ENCODE results near the gene DGKQ.

Gene DGKQ

GRCh38 chr4:1013225-1014073 is 40.1 kb upstream of the DGKQ start:
- H3K4me3 ChIP-seq (ENCODE audit: insufficient read depth, low read length, poor library complexity, severe bottlenecking) = no peak overlapping the region
- H3F3A ChIP-seq (ENCODE audit: insufficient read depth) = peaks cover 12% of the 10 kb centered on the region
- no peaks in the 10 kb centered on the region for H3K36me3 ChIP-seq (ENCODE audit: low read length)
- H4K20me1 ChIP-seq (ENCODE audit: low read depth, low read length) = no peaks in the 10 kb centered on the region
- no peaks in the 10 kb centered on the region for H3K79me2 ChIP-seq (ENCODE audit: insufficient read depth, low read length)
- no peaks in the 10 kb centered on the region for H3K27me3 ChIP-seq (ENCODE audit: low read length)
- H3K27ac ChIP-seq (ENCODE audit: low read depth, low read length) = no peak overlapping the region
- no peaks in the 10 kb centered on the region for H3K9me2 ChIP-seq (replicated peaks; ENCODE audit: insufficient read depth, low read length)
- no peak for TF ChIP-seq EZH2phosphoT487 (conservative IDR thresholded peaks at IDR 0.05; ENCODE audit: low read length)
- TF ChIP-seq, protein P1, sequence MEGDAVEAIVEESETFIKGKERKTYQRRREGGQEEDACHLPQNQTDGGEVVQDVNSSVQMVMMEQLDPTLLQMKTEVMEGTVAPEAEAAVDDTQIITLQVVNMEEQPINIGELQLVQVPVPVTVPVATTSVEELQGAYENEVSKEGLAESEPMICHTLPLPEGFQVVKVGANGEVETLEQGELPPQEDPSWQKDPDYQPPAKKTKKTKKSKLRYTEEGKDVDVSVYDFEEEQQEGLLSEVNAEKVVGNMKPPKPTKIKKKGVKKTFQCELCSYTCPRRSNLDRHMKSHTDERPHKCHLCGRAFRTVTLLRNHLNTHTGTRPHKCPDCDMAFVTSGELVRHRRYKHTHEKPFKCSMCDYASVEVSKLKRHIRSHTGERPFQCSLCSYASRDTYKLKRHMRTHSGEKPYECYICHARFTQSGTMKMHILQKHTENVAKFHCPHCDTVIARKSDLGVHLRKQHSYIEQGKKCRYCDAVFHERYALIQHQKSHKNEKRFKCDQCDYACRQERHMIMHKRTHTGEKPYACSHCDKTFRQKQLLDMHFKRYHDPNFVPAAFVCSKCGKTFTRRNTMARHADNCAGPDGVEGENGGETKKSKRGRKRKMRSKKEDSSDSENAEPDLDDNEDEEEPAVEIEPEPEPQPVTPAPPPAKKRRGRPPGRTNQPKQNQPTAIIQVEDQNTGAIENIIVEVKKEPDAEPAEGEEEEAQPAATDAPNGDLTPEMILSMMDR (IDR thresholded peaks at IDR 0.05; ENCODE audit: insufficient read depth, low read length, poor library complexity, severe bottlenecking) = no peak
- H3K9me3 ChIP-seq (ENCODE audit: insufficient read depth, low read length) = no peaks in the 10 kb centered on the region
- no peak overlapping the region for H2AFZ ChIP-seq (ENCODE audit: low read depth, low read length, severe bottlenecking)
- H3K9ac ChIP-seq (ENCODE audit: low read length) = no peak overlapping the region
- H3K4me2 ChIP-seq (ENCODE audit: low read depth, low read length, poor library complexity, severe bottlenecking) = no peak overlapping the region

GRCh38 chr4:1012034-1012739 is 38.8 kb upstream of the DGKQ start:
- Histone ChIP-seq H3K27me3 (ENCODE audit: low read length) (no peaks in the 10 kb centered on the region), H3K4me2 (ENCODE audit: low read depth, low read length, poor library complexity, severe bottlenecking) (peak overlapping the region; percentile 68), H2AFZ (ENCODE audit: low read depth, low read length, severe bottlenecking) (no peak overlapping the region), H3K36me3 (ENCODE audit: low read length) (no peaks in the 10 kb centered on the region), H3F3A (ENCODE audit: insufficient read depth) (peaks cover 12% of the 10 kb centered on the region), H3K9me2 (replicated peaks; ENCODE audit: insufficient read depth, low read length) (no peaks in the 10 kb centered on the region), H3K79me2 (ENCODE audit: insufficient read depth, low read length) (no peaks in the 10 kb centered on the region), H3K4me3 (ENCODE audit: insufficient read depth, low read length, poor library complexity, severe bottlenecking) (peak overlapping the region; percentile 51), H4K20me1 (ENCODE audit: low read depth, low read length) (no peaks in the 10 kb centered on the region), H3K9me3 (ENCODE audit: insufficient read depth, low read length) (no peaks in the 10 kb centered on the region), H3K9ac (ENCODE audit: low read length) (peak overlapping the region; percentile 46; the same call in 1 of the 2 replicates), H3K27ac (ENCODE audit: low read depth, low read length) (no peak overlapping the region)
- no peak for TF ChIP-seq EZH2phosphoT487 (conservative IDR thresholded peaks at IDR 0.05; ENCODE audit: low read length)
- TF ChIP-seq, protein P1 (IDR thresholded peaks at IDR 0.05; ENCODE audit: insufficient read depth, low read length, poor library complexity, severe bottlenecking) = no peak

- no peak for TF ChIP-seq EZH2phosphoT487 (conservative IDR thresholded peaks at IDR 0.05; ENCODE audit: low read length)
- TF ChIP-seq, protein P1 (IDR thresholded peaks at IDR 0.05; ENCODE audit: insufficient read depth, low read length, poor library complexity, severe bottlenecking) = no peak
- Histone ChIP-seq H3K27ac (ENCODE audit: low read depth, low read length) (no peak overlapping the region), H3K9ac (ENCODE audit: low read length) (no peak overlapping the region), H3F3A (ENCODE audit: insufficient read depth) (peaks cover 12% of the 10 kb centered on the region), H3K36me3 (ENCODE audit: low read length) (no peaks in the 10 kb centered on the region), H3K9me2 (replicated peaks; ENCODE audit: insufficient read depth, low read length) (no peaks in the 10 kb centered on the region), H2AFZ (ENCODE audit: low read depth, low read length, severe bottlenecking) (no peak overlapping the region), H4K20me1 (ENCODE audit: low read depth, low read length) (no peaks in the 10 kb centered on the region), H3K9me3 (ENCODE audit: insufficient read depth, low read length) (no peaks in the 10 kb centered on the region), H3K4me3 (ENCODE audit: insufficient read depth, low read length, poor library complexity, severe bottlenecking) (no peak overlapping the region), H3K27me3 (ENCODE audit: low read length) (no peaks in the 10 kb centered on the region), H3K4me2 (ENCODE audit: low read depth, low read length, poor library complexity, severe bottlenecking) (no peak overlapping the region), H3K79me2 (ENCODE audit: insufficient read depth, low read length) (no peaks in the 10 kb centered on the region)
These were observed 38.3 kb upstream of the DGKQ start for GRCh38 chr4:1011666-1012033.

All from SU-DHL-6 (cell line).